ENCODE data around the gene MEG3. TPM values are rescaled to one million over a fixed set of nuclear protein-coding genes. Genes with fewer than 3 reads are reported as not detected.

Gene MEG3
- total and polyA plus RNA-seq, 12 donors: 86.6 to 8,129 (median 728) TPM

DNA sequence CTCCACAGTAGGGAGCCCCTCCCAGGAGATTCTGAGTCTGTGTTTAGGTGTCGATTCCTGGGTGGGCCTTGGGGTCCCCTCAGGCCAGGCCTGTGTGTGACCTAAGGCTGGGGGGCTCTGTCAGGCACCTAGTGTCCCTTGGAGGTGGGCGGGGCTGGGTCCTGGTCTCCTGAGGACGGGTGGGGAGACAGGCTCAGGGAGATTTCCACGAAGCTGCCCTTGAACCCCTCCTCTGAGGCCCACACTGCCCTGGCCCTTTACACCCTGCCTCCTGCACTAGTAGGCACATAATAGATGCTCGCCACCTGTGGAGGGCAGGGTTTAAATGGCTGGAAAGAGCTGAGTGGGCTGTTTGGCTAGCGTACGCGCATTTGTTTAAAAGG, 32.9 kb downstream of the MEG3 start:
- no peak overlapping the region for H3K4me3 ChIP-seq
- no peak for DNase-seq
- peak overlapping the region in 1 of 5 donors; percentile 22 for H3K27ac ChIP-seq
- H3K9me3 ChIP-seq (replicated peaks in 1 of 3): no peaks in the 10 kb centered on the region
- H3K36me3 ChIP-seq (replicated peaks in 1 of 2): peaks cover 0 to 14% of the 10 kb centered on the region in 2 donors
- TF ChIP-seq, protein P1, sequence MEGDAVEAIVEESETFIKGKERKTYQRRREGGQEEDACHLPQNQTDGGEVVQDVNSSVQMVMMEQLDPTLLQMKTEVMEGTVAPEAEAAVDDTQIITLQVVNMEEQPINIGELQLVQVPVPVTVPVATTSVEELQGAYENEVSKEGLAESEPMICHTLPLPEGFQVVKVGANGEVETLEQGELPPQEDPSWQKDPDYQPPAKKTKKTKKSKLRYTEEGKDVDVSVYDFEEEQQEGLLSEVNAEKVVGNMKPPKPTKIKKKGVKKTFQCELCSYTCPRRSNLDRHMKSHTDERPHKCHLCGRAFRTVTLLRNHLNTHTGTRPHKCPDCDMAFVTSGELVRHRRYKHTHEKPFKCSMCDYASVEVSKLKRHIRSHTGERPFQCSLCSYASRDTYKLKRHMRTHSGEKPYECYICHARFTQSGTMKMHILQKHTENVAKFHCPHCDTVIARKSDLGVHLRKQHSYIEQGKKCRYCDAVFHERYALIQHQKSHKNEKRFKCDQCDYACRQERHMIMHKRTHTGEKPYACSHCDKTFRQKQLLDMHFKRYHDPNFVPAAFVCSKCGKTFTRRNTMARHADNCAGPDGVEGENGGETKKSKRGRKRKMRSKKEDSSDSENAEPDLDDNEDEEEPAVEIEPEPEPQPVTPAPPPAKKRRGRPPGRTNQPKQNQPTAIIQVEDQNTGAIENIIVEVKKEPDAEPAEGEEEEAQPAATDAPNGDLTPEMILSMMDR (IDR thresholded peaks at IDR 0.05): no peak
- TF ChIP-seq POLR2A (IDR thresholded peaks at IDR 0.05): no peak
- H3K27me3 ChIP-seq: no peaks in the 10 kb centered on the region
- intact Hi-C loops (cut with DNase I): no loop called here
- 65 to 89% (median 75%) methylated on average over 5 to 8 of the region's 8 CpGs for WGBS, 4 donors
- peaks cover 0 to 14% of the 10 kb centered on the region in 2 donors for H3K4me1 ChIP-seq (replicated peaks in 1 of 2)

DNA sequence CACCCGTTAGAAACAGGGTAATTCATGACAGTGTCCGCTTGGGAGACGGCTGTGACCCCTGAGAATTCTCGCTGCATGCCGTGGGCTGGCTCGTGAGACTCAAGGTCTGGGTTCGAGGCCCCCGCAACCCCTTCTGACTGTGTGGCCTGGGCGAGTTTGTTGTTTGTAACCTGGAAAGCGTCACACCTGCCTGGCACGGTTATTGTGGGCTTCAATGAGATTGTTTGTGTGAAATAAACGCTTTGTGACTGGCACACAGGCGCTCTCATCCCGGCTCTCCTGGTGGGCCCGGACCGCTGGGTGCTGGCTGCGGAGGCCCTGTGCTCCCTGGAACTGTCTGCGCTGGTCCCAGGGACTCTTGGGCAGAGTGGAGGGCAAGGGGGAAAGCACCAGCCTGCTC, 33.9 kb downstream of the MEG3 start:
- Histone ChIP-seq H3K4me1 (replicated peaks in 1 of 2) (peaks cover 0 to 14% of the 10 kb centered on the region in 2 donors), H3K27ac (peak overlapping the region in 1 of 5 donors; percentile 8), H3K9me3 (replicated peaks in 1 of 3) (no peaks in the 10 kb centered on the region), H3K27me3 (no peaks in the 10 kb centered on the region), H3K4me3 (no peak overlapping the region), H3K36me3 (replicated peaks in 1 of 2) (peaks cover 0 to 14% of the 10 kb centered on the region in 2 donors)
- TF ChIP-seq POLR2A (IDR thresholded peaks at IDR 0.05): no peak
- 89 to 96% (median 90%) methylated on average over 8 to 18 of the region's 18 CpGs for WGBS, 4 donors
- DNase-seq: no peak
- intact Hi-C loops (cut with DNase I): no loop called here

GRCh38 chr14:100860556-100861187, 34.8 kb downstream of the MEG3 start:
- H3K36me3 ChIP-seq (replicated peaks in 1 of 2): peaks cover 0 to 20% of the 10 kb centered on the region in 2 donors
- intact Hi-C loops (cut with DNase I): no loop called here
- H3K27ac ChIP-seq: peak overlapping the region in 1 of 5 donors; percentile 20
- peaks cover 0 to 6% of the 10 kb centered on the region in 2 donors for H3K4me1 ChIP-seq (replicated peaks in 1 of 2)
- 62 to 87% (median 77%) methylated on average over 4 to 19 of the region's 19 CpGs for WGBS, 4 donors
- H3K9me3 ChIP-seq (replicated peaks in 1 of 3): no peaks in the 10 kb centered on the region
- no peak for DNase-seq
- H3K4me3 ChIP-seq: no peak overlapping the region
- H3K27me3 ChIP-seq: no peaks in the 10 kb centered on the region
- TF ChIP-seq, protein P1 (IDR thresholded peaks at IDR 0.05): no peak
- no peak for TF ChIP-seq POLR2A (IDR thresholded peaks at IDR 0.05)

GRCh38 chr14:100861188-100861936, 35.4 kb downstream of the MEG3 start:
- intact Hi-C loops (cut with DNase I): no loop called here

More at GRCh38 chr14:100861188-100861936, 35.4 kb downstream of the MEG3 start:
- H3K4me1 ChIP-seq (replicated peaks in 1 of 2): peaks cover 0 to 6% of the 10 kb centered on the region in 2 donors
- no peak overlapping the region for H3K4me3 ChIP-seq
- WGBS, 4 donors: 91 to 96% (median 91%) methylated on average over 12 to 16 of the region's 16 CpGs
- H3K27me3 ChIP-seq: no peaks in the 10 kb centered on the region
- no peak for DNase-seq
- no peaks in the 10 kb centered on the region for H3K9me3 ChIP-seq (replicated peaks in 1 of 3)
- TF ChIP-seq, protein P1 (IDR thresholded peaks at IDR 0.05): no peak
- no peak for TF ChIP-seq POLR2A (IDR thresholded peaks at IDR 0.05)
- H3K36me3 ChIP-seq (replicated peaks in 1 of 2): peaks cover 0 to 18% of the 10 kb centered on the region in 2 donors
- peak overlapping the region in 1 of 5 donors; percentile 16 for H3K27ac ChIP-seq

Measured in adrenal gland (tissue), 12 donors.